ENCODE measurements around the gene KATNB1. TPM values are rescaled to one million over a fixed set of nuclear protein-coding genes. Genes with fewer than 3 reads are reported as not detected.

KATNB1 gene
- total RNA-seq, 1 donor from 2014 or later: 34.7 TPM

- no peak for TF ChIP-seq CTCF (conservative IDR thresholded peaks at IDR 0.05; ENCODE audit: low read depth, low read length)
- no peak overlapping the region for H3K4me3 ChIP-seq (ENCODE audit: low read depth, low read length)
- DNase-seq (ENCODE audit: low read depth): no peak
These were observed 17.2 kb downstream of the KATNB1 start for GRCh38 chr16:57752581-57753447.

GRCh38 chr16:57753448-57754353, 18.1 kb downstream of the KATNB1 start:
- no peak for TF ChIP-seq CTCF (conservative IDR thresholded peaks at IDR 0.05; ENCODE audit: low read depth, low read length)
- H3K4me3 ChIP-seq (ENCODE audit: low read depth, low read length): no peak overlapping the region
- no peak for DNase-seq (ENCODE audit: low read depth)

- DNase-seq (ENCODE audit: low read depth): no peak
- no peak for TF ChIP-seq CTCF (conservative IDR thresholded peaks at IDR 0.05; ENCODE audit: low read depth, low read length)
These were observed 18.9 kb downstream of the KATNB1 start for GRCh38 chr16:57754354-57755060.

GRCh38 chr16:57755061-57755684, 19.6 kb downstream of the KATNB1 start:
- no peak for TF ChIP-seq CTCF (conservative IDR thresholded peaks at IDR 0.05; ENCODE audit: low read depth, low read length)
- DNase-seq (ENCODE audit: low read depth): no peak
- no peak overlapping the region for H3K4me3 ChIP-seq (ENCODE audit: low read depth, low read length)

More at GRCh38 chr16:57754354-57755060, 18.9 kb downstream of the KATNB1 start:
- H3K4me3 ChIP-seq (ENCODE audit: low read depth, low read length): no peak overlapping the region

- DNase-seq (ENCODE audit: low read depth): no peak
- TF ChIP-seq CTCF (conservative IDR thresholded peaks at IDR 0.05; ENCODE audit: low read depth, low read length): no peak
- no peak overlapping the region for H3K4me3 ChIP-seq (ENCODE audit: low read depth, low read length)
These were observed 20.3 kb downstream of the KATNB1 start for GRCh38 chr16:57755726-57756423.

Data from epithelial cell of proximal tubule (primary cell).